ENCODE measurements around the gene NDRG2. TPM values are rescaled to one million over a fixed set of nuclear protein-coding genes. Genes with fewer than 3 reads are reported as not detected.
A peak's percentile ranks its signal among the peaks of the same experiment; 100 is the strongest.

Gene NDRG2
- total RNA-seq, 1 experiment from 2014 or later, result 2.2 TPM

GRCh38 chr14:20970983-20971704 is 53.7 kb downstream of the NDRG2 start:
- DNase-seq (ENCODE audit: low read depth), result peak; percentile 80

GRCh38 chr14:20970647-20970982 is 54.2 kb downstream of the NDRG2 start:
- no peak for DNase-seq (ENCODE audit: low read depth)

DNA sequence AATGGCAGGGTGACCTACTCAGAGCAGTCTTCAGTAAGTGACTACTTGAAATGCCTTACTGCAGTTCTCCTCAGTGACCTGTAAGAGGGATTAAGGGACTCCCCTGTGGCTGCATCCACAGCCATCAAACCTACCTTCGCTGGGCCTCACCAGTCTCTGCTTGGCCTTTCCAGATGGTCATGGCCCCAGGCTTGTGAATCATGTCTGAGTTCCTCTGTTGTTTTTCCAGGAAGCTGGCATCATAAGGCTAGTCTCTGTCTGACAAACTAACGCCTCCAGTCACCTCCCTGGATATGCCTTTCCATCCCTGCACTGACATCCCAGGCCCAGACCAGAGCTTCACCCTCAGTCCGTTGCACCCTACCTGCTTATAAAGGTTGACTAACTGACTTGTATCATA is 55.5 kb downstream of the NDRG2 start:
- peak; percentile 54 for DNase-seq (ENCODE audit: low read depth)

Other genes with a start within 250 kb of the NDRG2 start
- gene RNASE6, start 243.8 kb downstream of the NDRG2 start, total RNA-seq (2014; rRNA removed; shearing (Covaris generic)), result not detected in 2 replicates
- 1.4 and 1.6 TPM in 2 replicates for gene RNASE1, start 222.2 kb downstream of the NDRG2 start, total RNA-seq (2014; rRNA removed; shearing (Covaris generic))
- gene RNASE3, start 133.7 kb downstream of the NDRG2 start, total RNA-seq (2014; rRNA removed; shearing (Covaris generic)), result not detected in 2 replicates
- not detected in 2 replicates for gene RNASE2, start 69.6 kb downstream of the NDRG2 start, total RNA-seq (2014; rRNA removed; shearing (Covaris generic))
- 57.7 and 66.9 TPM in 2 replicates for gene METTL17, start 35.1 kb downstream of the NDRG2 start, total RNA-seq (2014; rRNA removed; shearing (Covaris generic))
- gene SLC39A2, start 25.8 kb downstream of the NDRG2 start, total RNA-seq (2014; rRNA removed; shearing (Covaris generic)), result 1.2 TPM in 1 of 2 replicates, not detected in the other
- not detected in 2 replicates for gene TPPP2, start 5.2 kb upstream of the NDRG2 start, total RNA-seq (2014; rRNA removed; shearing (Covaris generic))
- not detected in 2 replicates for gene RNASE13, start 9.7 kb upstream of the NDRG2 start, total RNA-seq (2014; rRNA removed; shearing (Covaris generic))
- not detected in 2 replicates for gene RNASE7, start 17.3 kb upstream of the NDRG2 start, total RNA-seq (2014; rRNA removed; shearing (Covaris generic))
- not detected in 2 replicates for gene RNASE8, start 32.8 kb upstream of the NDRG2 start, total RNA-seq (2014; rRNA removed; shearing (Covaris generic))
- gene ARHGEF40, start 45.2 kb upstream of the NDRG2 start, total RNA-seq (2014; rRNA removed; shearing (Covaris generic)), result 12.0 and 24.8 TPM in 2 replicates
- 5.3 and 12.1 TPM in 2 replicates for gene ZNF219, start 73.6 kb upstream of the NDRG2 start, total RNA-seq (2014; rRNA removed; shearing (Covaris generic))
- not detected in 2 replicates for gene TMEM253, start 76.0 kb upstream of the NDRG2 start, total RNA-seq (2014; rRNA removed; shearing (Covaris generic))
- gene OR5AU1, start 131.0 kb upstream of the NDRG2 start, total RNA-seq (2014; rRNA removed; shearing (Covaris generic)), result not detected in 2 replicates
- gene HNRNPC, start 244.4 kb upstream of the NDRG2 start, total RNA-seq (2014; rRNA removed; shearing (Covaris generic)), result 821 and 1,019 TPM in 2 replicates